Vagina (tissue), 2 donors: ENCODE measurements around the gene TDRD6. TPM values are rescaled to one million over a fixed set of nuclear protein-coding genes. Genes with fewer than 3 reads are reported as not detected.
"Not testable (repeated sequence)": the region's sequence is repeated elsewhere in the genome, so short reads cannot be mapped to it uniquely, and the experiment has no call there.

Experiments
- DNase-seq, 2 donors: peaks; one replicate each; pipeline ENCODE4 v3.0.0-alpha.2; 2017; ENCODE audit errors: extremely low spot score in 2 of 2
- H3K27ac ChIP-seq: fragments of 200-600 bp; sonication (generic); one replicate; pipeline ENCODE4 v1.5.1; 2019
- H3K27me3 ChIP-seq: fragments of 200-600 bp; sonication (generic); one replicate; pipeline ENCODE4 v1.5.1; 2019
- H3K36me3 ChIP-seq, 2 donors: fragments of 200-600 bp; sonication (generic); one replicate each; pipeline ENCODE4 v1.5.1; 2017 to 2019
- H3K4me1 ChIP-seq: fragments of 200-600 bp; sonication (generic); one replicate; pipeline ENCODE4 v1.5.1; 2019
- H3K4me3 ChIP-seq, 2 donors: fragments of 200-600 bp; sonication (generic); 1 replicate in 1 of 2; 2 replicates in 1 of 2; pipeline ENCODE4 v1.5.1; 2016 to 2019
- H3K9me3 ChIP-seq: fragments of 200-600 bp; sonication (generic); one replicate; pipeline ENCODE4 v1.5.1; 2019
- POLR2A ChIP-seq, 2 donors: fragments of 450-650 bp; IDR thresholded peaks; one replicate each; pipeline ENCODE4 v1.6.1; 2017; ENCODE audit warnings: antibody characterized with exemption in 2 of 2, mild to moderate bottlenecking in 2 of 2, moderate library complexity in 2 of 2
- POLR2AphosphoS5 ChIP-seq, 2 donors: sonication (generic); formaldehyde crosslinking; IDR thresholded peaks; one replicate each; pipeline ENCODE4 v1.9.0; 2017; ENCODE audit warnings: antibody characterized with exemption in 2 of 2, mild to moderate bottlenecking in 2 of 2, low read depth in 1 of 2; ENCODE audit not compliant: insufficient read depth in 1 of 2
- intact Hi-C: fragments of 100-400 bp; cut with DNase I; formaldehyde crosslinking; loops from one replicate; pipeline ENCODE4 v1.15.1; 2023
- total RNA-seq: library from RNA; depleted of rRNA; stranded (reverse); fragments of >200 nt; gene quantifications from one replicate; pipeline ENCODE4 v1.2.3, GENCODE V29; 2016
- TF ChIP-seq, protein P1 (sequence below), 3 experiments: fragments of 450-650 bp in 2 of 3; fragments of 200-600 bp in 1 of 3; sonication (generic) in 1 of 3; IDR thresholded peaks; one replicate each; pipeline ENCODE4 v1.5.1; 2017 to 2019; ENCODE audit warnings: antibody characterized with exemption in 3 of 3, mild to moderate bottlenecking in 2 of 3, moderate library complexity in 2 of 3

Gene TDRD6
- total RNA-seq, 1 donor from 2014 or later = 0.49 TPM

DNA sequence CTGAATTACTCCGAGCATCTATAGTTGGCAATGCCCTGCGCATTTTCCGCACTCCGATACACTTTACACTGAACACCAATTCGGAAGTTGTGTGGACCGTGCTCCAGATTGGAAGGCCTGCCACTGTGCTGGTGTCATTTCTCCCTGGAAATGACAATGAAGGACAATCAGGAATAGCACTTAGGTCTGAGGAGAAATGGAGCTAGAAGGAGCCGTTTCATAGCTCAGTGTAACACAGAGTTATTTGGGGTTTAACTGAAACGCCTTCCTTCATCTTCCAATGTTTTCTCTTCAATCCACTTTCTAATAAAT lies 48.0 kb downstream of the TDRD6 start:
- no peaks in the 10 kb centered on the region for H3K9me3 ChIP-seq
- H3K27me3 ChIP-seq = no peaks in the 10 kb centered on the region
- TF ChIP-seq POLR2AphosphoS5 (IDR thresholded peaks at IDR 0.05; ENCODE audit: insufficient read depth in 1 of 2, low read depth in 1 of 2) (no peak), POLR2A (IDR thresholded peaks at IDR 0.05) (no peak)
- TF ChIP-seq, protein P1, sequence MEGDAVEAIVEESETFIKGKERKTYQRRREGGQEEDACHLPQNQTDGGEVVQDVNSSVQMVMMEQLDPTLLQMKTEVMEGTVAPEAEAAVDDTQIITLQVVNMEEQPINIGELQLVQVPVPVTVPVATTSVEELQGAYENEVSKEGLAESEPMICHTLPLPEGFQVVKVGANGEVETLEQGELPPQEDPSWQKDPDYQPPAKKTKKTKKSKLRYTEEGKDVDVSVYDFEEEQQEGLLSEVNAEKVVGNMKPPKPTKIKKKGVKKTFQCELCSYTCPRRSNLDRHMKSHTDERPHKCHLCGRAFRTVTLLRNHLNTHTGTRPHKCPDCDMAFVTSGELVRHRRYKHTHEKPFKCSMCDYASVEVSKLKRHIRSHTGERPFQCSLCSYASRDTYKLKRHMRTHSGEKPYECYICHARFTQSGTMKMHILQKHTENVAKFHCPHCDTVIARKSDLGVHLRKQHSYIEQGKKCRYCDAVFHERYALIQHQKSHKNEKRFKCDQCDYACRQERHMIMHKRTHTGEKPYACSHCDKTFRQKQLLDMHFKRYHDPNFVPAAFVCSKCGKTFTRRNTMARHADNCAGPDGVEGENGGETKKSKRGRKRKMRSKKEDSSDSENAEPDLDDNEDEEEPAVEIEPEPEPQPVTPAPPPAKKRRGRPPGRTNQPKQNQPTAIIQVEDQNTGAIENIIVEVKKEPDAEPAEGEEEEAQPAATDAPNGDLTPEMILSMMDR (IDR thresholded peaks at IDR 0.05) = no peak
- no peaks in the 10 kb centered on the region for H3K36me3 ChIP-seq
- peak overlapping the region; percentile 49 to 52 for H3K4me3 ChIP-seq
- intact Hi-C loops = no loop called here
- no peak for DNase-seq
- H3K4me1 ChIP-seq = peaks cover 13% of the 10 kb centered on the region
- H3K27ac ChIP-seq = no peak overlapping the region

DNA sequence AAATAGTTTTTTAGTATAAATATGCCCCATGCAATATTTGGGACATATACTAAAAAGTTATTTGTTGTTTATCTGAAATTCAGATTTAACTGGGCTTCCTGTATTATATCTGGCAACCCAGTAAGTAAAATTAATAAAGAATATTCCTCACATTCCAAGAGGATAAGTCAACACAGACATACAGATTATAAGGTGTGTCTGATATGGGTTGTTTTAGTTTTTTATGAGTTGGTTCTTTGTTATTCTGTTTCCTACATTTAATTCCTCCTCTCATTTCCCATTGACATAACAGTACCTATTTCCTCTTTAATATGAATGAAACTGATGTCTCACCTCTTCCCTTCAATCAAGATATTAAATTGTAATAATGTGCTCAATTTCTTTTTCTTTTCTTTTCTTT lies 49.2 kb downstream of the TDRD6 start:
- intact Hi-C loops = no loop called here
- Histone ChIP-seq H3K27me3 (no peaks in the 10 kb centered on the region), H3K4me1 (peaks cover 13% of the 10 kb centered on the region), H3K27ac (no peak overlapping the region), H3K9me3 (no peaks in the 10 kb centered on the region), H3K4me3 (no peak overlapping the region), H3K36me3 (no peaks in the 10 kb centered on the region)
- no peak for DNase-seq
- no peak for TF ChIP-seq POLR2AphosphoS5 (IDR thresholded peaks at IDR 0.05; ENCODE audit: insufficient read depth in 1 of 2, low read depth in 1 of 2)
- no peak for TF ChIP-seq POLR2A (IDR thresholded peaks at IDR 0.05)
- TF ChIP-seq, protein P1 (IDR thresholded peaks at IDR 0.05) = no peak

- no peak overlapping the region for H3K4me3 ChIP-seq
- no peaks in the 10 kb centered on the region for H3K4me1 ChIP-seq
- H3K27me3 ChIP-seq = no peaks in the 10 kb centered on the region
- TF ChIP-seq POLR2AphosphoS5 (IDR thresholded peaks at IDR 0.05; ENCODE audit: insufficient read depth in 1 of 2, low read depth in 1 of 2) = no peak
- no peak for TF ChIP-seq POLR2A (IDR thresholded peaks at IDR 0.05)
- TF ChIP-seq, protein P1 (IDR thresholded peaks at IDR 0.05) = no peak
- DNase-seq = no peak
- no peaks in the 10 kb centered on the region for H3K36me3 ChIP-seq
- no peak overlapping the region for H3K27ac ChIP-seq
- H3K9me3 ChIP-seq = no peaks in the 10 kb centered on the region
- intact Hi-C loops = no loop called here
Observed at GRCh38 chr6:46741482-46741881, 53.8 kb downstream of the TDRD6 start.

DNA sequence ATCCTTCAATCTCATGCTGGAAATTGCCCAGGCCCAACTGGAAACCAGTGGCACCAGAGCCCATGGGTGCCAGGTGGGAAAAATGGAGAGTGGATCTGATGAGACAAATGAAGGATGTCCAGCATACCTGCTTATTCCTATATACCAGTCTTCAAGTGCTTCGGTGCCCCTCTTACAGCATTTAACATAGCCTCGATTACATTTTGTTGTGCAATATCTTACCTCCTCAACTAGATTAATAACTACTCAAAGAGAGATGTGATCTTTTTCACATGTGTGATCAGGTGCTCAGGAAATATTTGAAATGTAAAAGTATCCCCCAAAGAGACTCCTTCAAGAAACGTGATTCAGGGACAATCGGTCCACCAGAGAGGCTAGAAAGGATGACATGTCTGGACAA lies 54.2 kb downstream of the TDRD6 start:
- no peak for TF ChIP-seq POLR2AphosphoS5 (IDR thresholded peaks at IDR 0.05; ENCODE audit: insufficient read depth in 1 of 2, low read depth in 1 of 2)
- no peak for TF ChIP-seq POLR2A (IDR thresholded peaks at IDR 0.05)
- TF ChIP-seq, protein P1 (IDR thresholded peaks at IDR 0.05) = no peak
- Histone ChIP-seq H3K9me3 (no peaks in the 10 kb centered on the region), H3K36me3 (no peaks in the 10 kb centered on the region), H3K4me1 (no peaks in the 10 kb centered on the region), H3K27ac (no peak overlapping the region), H3K27me3 (no peaks in the 10 kb centered on the region), H3K4me3 (no peak overlapping the region)
- DNase-seq = no peak
- intact Hi-C loops = no loop called here

GRCh38 chr6:46743425-46744158 lies 55.9 kb downstream of the TDRD6 start:
- Histone ChIP-seq H3K4me1 (no peaks in the 10 kb centered on the region), H3K4me3 (no peak overlapping the region), H3K27ac (no peak overlapping the region), H3K27me3 (no peaks in the 10 kb centered on the region), H3K36me3 (no peaks in the 10 kb centered on the region), H3K9me3 (no peaks in the 10 kb centered on the region)
- DNase-seq = no peak
- no peak for TF ChIP-seq POLR2AphosphoS5 (IDR thresholded peaks at IDR 0.05; ENCODE audit: insufficient read depth in 1 of 2, low read depth in 1 of 2)
- no peak for TF ChIP-seq POLR2A (IDR thresholded peaks at IDR 0.05)
- TF ChIP-seq, protein P1 (IDR thresholded peaks at IDR 0.05) = no peak
- intact Hi-C loops = no loop called here

GRCh38 chr6:46744159-46744725 lies 56.6 kb downstream of the TDRD6 start:
- H3K36me3 ChIP-seq, H3K27ac ChIP-seq, H3K9me3 ChIP-seq, H3K4me3 ChIP-seq, H3K27me3 ChIP-seq, H3K4me1 ChIP-seq, intact Hi-C loops, DNase-seq: not testable (repeated sequence)
